Neural crest cell (in vitro differentiated cells): ENCODE data around the gene L1TD1. TPM values are rescaled to one million over a fixed set of nuclear protein-coding genes. Genes with fewer than 3 reads are reported as not detected.
"Not testable (repeated sequence)": the region's sequence is repeated elsewhere in the genome, so short reads cannot be mapped to it uniquely, and the experiment has no call there.

Experiments used
- DNase-seq: peaks from one replicate; pipeline ENCODE4 v3.0.0; 2021; ENCODE audit warnings: low read depth, mixed read lengths, low spot score
- H3K27ac Mint-ChIP-seq: one replicate; pipeline ENCODE4 v1.8.0; 2021; ENCODE audit warnings: mild to moderate bottlenecking, mixed read lengths; ENCODE audit not compliant: unreplicated experiment
- H3K27me3 Mint-ChIP-seq: 2 replicates; pipeline ENCODE4 v1.8.0; 2021; ENCODE audit warnings: low read depth, mild to moderate bottlenecking, mixed read lengths
- H3K36me3 Mint-ChIP-seq: 2 replicates; pipeline ENCODE4 v1.8.0; 2021; ENCODE audit warnings: low read depth, mild to moderate bottlenecking, mixed read lengths
- H3K4me1 Mint-ChIP-seq: 2 replicates; pipeline ENCODE4 v1.8.0; 2021; ENCODE audit warnings: mixed read lengths
- H3K4me3 Mint-ChIP-seq: one replicate; pipeline ENCODE4 v1.8.0; 2021; ENCODE audit warnings: mild to moderate bottlenecking, mixed read lengths
- H3K9me3 Mint-ChIP-seq: 2 replicates; pipeline ENCODE4 v1.8.0; 2021; ENCODE audit warnings: mixed read lengths
- CTCF ChIP-seq: fragments of 200-600 bp; sonication (generic); conservative IDR thresholded peaks from 2 replicates; pipeline ENCODE4 v1.5.0; 2021; ENCODE audit warnings: antibody characterized with exemption, mild to moderate bottlenecking
- total RNA-seq: library from RNA; stranded (reverse); gene quantifications from 2 replicates; pipeline ENCODE4 v1.2.1, GENCODE V29; 2021

Gene L1TD1
- total RNA-seq, 1 donor from 2014 or later = 10.1 TPM

DNA sequence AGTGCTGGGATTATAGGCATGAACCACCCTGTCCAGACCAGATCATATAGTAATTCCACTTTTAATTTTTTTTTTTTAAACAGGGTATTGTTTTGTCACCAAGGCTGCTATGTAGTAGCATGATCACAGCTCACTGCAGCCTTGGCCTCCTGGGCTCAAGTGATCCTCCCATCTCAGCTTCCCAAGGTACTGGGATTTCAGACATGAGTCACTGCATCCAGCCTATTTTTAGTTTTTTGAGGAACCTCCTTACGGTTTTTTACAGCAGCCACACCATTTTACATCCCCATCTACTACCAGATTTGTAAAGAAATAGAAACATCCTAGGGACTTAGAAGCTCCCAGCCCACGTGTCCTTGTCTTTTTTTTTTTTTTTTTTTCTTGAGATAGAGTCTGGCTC lies 24.0 kb downstream of the L1TD1 start:
- H3K36me3 Mint-ChIP-seq = peaks cover 7% of the 10 kb centered on the region
- no peak for TF ChIP-seq CTCF
- no peak for DNase-seq
- no peaks in the 10 kb centered on the region for H3K4me1 Mint-ChIP-seq
- H3K4me3 Mint-ChIP-seq = no peak overlapping the region
- no peaks in the 10 kb centered on the region for H3K27me3 Mint-ChIP-seq
- no peak overlapping the region for H3K27ac Mint-ChIP-seq
- peaks cover 2% of the 10 kb centered on the region for H3K9me3 Mint-ChIP-seq

GRCh38 chr1:62220456-62220855 lies 25.8 kb downstream of the L1TD1 start:
- H3K4me1 Mint-ChIP-seq, DNase-seq, H3K36me3 Mint-ChIP-seq, H3K4me3 Mint-ChIP-seq, H3K27me3 Mint-ChIP-seq, H3K9me3 Mint-ChIP-seq, H3K27ac Mint-ChIP-seq: not testable (repeated sequence)

- H3K36me3 Mint-ChIP-seq = peaks cover 3% of the 10 kb centered on the region
- H3K27ac Mint-ChIP-seq = no peak overlapping the region
- no peaks in the 10 kb centered on the region for H3K9me3 Mint-ChIP-seq
- TF ChIP-seq CTCF = no peak
- no peak for DNase-seq
- H3K27me3 Mint-ChIP-seq = no peaks in the 10 kb centered on the region
- H3K4me3 Mint-ChIP-seq = no peak overlapping the region
- no peaks in the 10 kb centered on the region for H3K4me1 Mint-ChIP-seq
Observed at GRCh38 chr1:62221171-62221570, 26.5 kb downstream of the L1TD1 start.

DNA sequence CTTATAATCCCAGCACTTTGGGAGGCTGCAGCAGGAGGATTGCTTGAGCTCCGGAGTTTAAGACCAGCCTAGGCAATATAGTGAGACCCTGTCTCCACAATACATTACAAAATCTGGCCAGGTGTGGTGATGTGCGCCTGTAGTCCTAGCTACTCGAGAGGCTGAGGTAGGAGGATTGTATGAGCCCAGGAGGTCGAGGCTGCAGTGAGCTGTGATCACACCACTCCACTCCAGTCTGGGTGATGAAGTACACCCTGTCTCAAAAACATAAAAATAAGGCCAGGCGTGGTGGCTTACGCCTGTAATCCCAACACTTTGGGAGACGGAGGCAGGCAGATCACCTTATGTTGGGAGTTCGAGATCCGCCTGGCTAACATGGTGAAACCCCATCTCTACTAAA lies 27.7 kb downstream of the L1TD1 start:
- no peak for TF ChIP-seq CTCF
- no peaks in the 10 kb centered on the region for H3K27me3 Mint-ChIP-seq
- H3K36me3 Mint-ChIP-seq = peaks cover 3% of the 10 kb centered on the region
- H3K9me3 Mint-ChIP-seq = no peaks in the 10 kb centered on the region
- no peak overlapping the region for H3K4me3 Mint-ChIP-seq
- no peaks in the 10 kb centered on the region for H3K4me1 Mint-ChIP-seq
- H3K27ac Mint-ChIP-seq = no peak overlapping the region
- no peak for DNase-seq

GRCh38 chr1:62224182-62224581 lies 29.5 kb downstream of the L1TD1 start:
- TF ChIP-seq CTCF = no peak
- H3K4me3 Mint-ChIP-seq = no peak overlapping the region
- H3K27ac Mint-ChIP-seq = no peak overlapping the region
- DNase-seq = no peak
- H3K4me1 Mint-ChIP-seq = peaks cover 4% of the 10 kb centered on the region
- H3K9me3 Mint-ChIP-seq = no peaks in the 10 kb centered on the region
- H3K27me3 Mint-ChIP-seq = no peaks in the 10 kb centered on the region
- peaks cover 2% of the 10 kb centered on the region for H3K36me3 Mint-ChIP-seq

DNA sequence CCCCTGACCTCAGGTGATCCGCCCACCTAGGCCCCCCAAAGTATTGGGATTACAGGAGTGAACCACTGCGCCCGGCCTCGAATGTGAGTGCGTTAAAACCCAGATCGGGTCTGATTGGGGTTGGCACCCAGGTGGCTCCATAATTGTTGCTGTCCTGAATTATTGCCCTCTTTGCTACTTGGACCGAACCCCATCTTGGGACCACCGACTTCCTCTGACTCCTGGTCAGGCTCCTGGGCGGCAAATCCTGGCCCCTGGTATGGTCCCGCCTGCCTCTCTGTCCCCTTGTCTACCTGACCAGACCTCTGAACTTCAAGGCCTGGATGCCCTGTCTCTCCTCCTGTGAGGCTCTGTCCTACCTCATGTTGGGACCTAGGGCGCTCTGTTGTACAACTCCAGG lies 32.8 kb downstream of the L1TD1 start:
- DNase-seq = no peak
- H3K27ac Mint-ChIP-seq = no peak overlapping the region
- H3K9me3 Mint-ChIP-seq = no peaks in the 10 kb centered on the region
- peaks cover 2% of the 10 kb centered on the region for H3K36me3 Mint-ChIP-seq
- no peaks in the 10 kb centered on the region for H3K27me3 Mint-ChIP-seq
- H3K4me3 Mint-ChIP-seq = no peak overlapping the region
- TF ChIP-seq CTCF = no peak
- H3K4me1 Mint-ChIP-seq = peaks cover 10% of the 10 kb centered on the region
